Activated naive CD4-positive, alpha-beta T cell treated with anti-CD3 and anti-CD28 coated beads, Interleukin-2, amount 50 U/mL, for 72 hours (primary cell): ENCODE measurements around the gene HLA-A. TPM values are rescaled to one million over a fixed set of nuclear protein-coding genes. Genes with fewer than 3 reads are reported as not detected.
"Not testable (repeated sequence)": the region's sequence is repeated elsewhere in the genome, so short reads cannot be mapped to it uniquely, and the experiment has no call there.

ENCODE experiments used
- ATAC-seq, 2 donors: fragments of 150-1000 bp; cut with Tn5 transposase; 2 replicates each; pipeline ENCODE4 v1.10.0; 2021; ENCODE audit warnings: mild to moderate bottlenecking in 2 of 2, moderate library complexity in 2 of 2
- DNase-seq, 2 donors: peaks; one replicate each; pipeline ENCODE4 v3.0.0; 2021 to 2022; ENCODE audit warnings: low spot score in 2 of 2
- H3K27ac Mint-ChIP-seq, 2 donors: one replicate each; pipeline ENCODE4 v1.8.0; 2022; ENCODE audit warnings: mild to moderate bottlenecking in 2 of 2, mixed read lengths in 2 of 2
- H3K36me3 Mint-ChIP-seq, 2 donors: one replicate each; pipeline ENCODE4 v1.8.0; 2022; ENCODE audit warnings: mixed read lengths in 2 of 2
- H3K9me3 Mint-ChIP-seq, 2 donors: one replicate each; pipeline ENCODE4 v1.8.0; 2022; ENCODE audit warnings: mixed read lengths in 2 of 2
- total RNA-seq, 2 donors: library from RNA; stranded (reverse); gene quantifications; one replicate each; pipeline ENCODE4 v1.2.3, GENCODE V29; 2022

Gene HLA-A
- total RNA-seq, 2 donors from 2014 or later = 1,088 to 2,034 TPM

- Mint-ChIP-seq H3K36me3 (peaks cover 5 to 7% of the 10 kb centered on the region in 2 donors), H3K27ac (no peak overlapping the region), H3K9me3 (no peaks in the 10 kb centered on the region)
- no peak for ATAC-seq
- DNase-seq = no peak
These were observed 25.2 kb downstream of the HLA-A start for GRCh38 chr6:29967379-29968010.

GRCh38 chr6:29968130-29968529 is 25.8 kb downstream of the HLA-A start:
- Mint-ChIP-seq H3K9me3 (no peaks in the 10 kb centered on the region), H3K27ac (no peak overlapping the region), H3K36me3 (peaks cover 5 to 7% of the 10 kb centered on the region in 2 donors)
- ATAC-seq (no peak), DNase-seq (no peak)

GRCh38 chr6:29968905-29969304 is 26.6 kb downstream of the HLA-A start:
- ATAC-seq (no peak), DNase-seq (no peak)
- peaks cover 5 to 7% of the 10 kb centered on the region in 2 donors for H3K36me3 Mint-ChIP-seq
- no peaks in the 10 kb centered on the region for H3K9me3 Mint-ChIP-seq
- no peak overlapping the region for H3K27ac Mint-ChIP-seq

- ATAC-seq (no peak), DNase-seq (no peak)
- Mint-ChIP-seq H3K27ac (no peak overlapping the region), H3K36me3 (peaks cover 5 to 7% of the 10 kb centered on the region in 2 donors), H3K9me3 (no peaks in the 10 kb centered on the region)
These were observed 28.4 kb downstream of the HLA-A start for GRCh38 chr6:29970711-29971110.

GRCh38 chr6:29974901-29975560 is 32.7 kb downstream of the HLA-A start:
- peaks cover 6 to 17% of the 10 kb centered on the region in 2 donors for H3K36me3 Mint-ChIP-seq
- H3K9me3 Mint-ChIP-seq = no peaks in the 10 kb centered on the region
- no peak overlapping the region for H3K27ac Mint-ChIP-seq
- DNase-seq (no peak), ATAC-seq (no peak)

- DNase-seq = no peak
- Mint-ChIP-seq H3K27ac (no peak overlapping the region), H3K9me3 (no peaks in the 10 kb centered on the region), H3K36me3 (peaks cover 6 to 17% of the 10 kb centered on the region in 2 donors)
- ATAC-seq = no peak
These were observed 33.2 kb downstream of the HLA-A start for GRCh38 chr6:29975561-29975907.

- peak overlapping the region; percentile 35 to 52 for H3K27ac Mint-ChIP-seq
- no peak for ATAC-seq
- no peak for DNase-seq
- H3K9me3 Mint-ChIP-seq = no peaks in the 10 kb centered on the region
- peaks cover 6 to 17% of the 10 kb centered on the region in 2 donors for H3K36me3 Mint-ChIP-seq
These were observed 33.9 kb downstream of the HLA-A start for GRCh38 chr6:29976253-29976587.

GRCh38 chr6:29976588-29977424 is 34.5 kb downstream of the HLA-A start:
- ATAC-seq (peak; percentile 78 to 96), DNase-seq (peak; percentile 57 to 61)
- Mint-ChIP-seq H3K36me3 (peaks cover 6 to 17% of the 10 kb centered on the region in 2 donors), H3K9me3 (no peaks in the 10 kb centered on the region), H3K27ac (peak overlapping the region; percentile 35 to 52)

- peaks cover 6 to 17% of the 10 kb centered on the region in 2 donors for H3K36me3 Mint-ChIP-seq
- H3K27ac Mint-ChIP-seq = peak overlapping the region in 1 of 2 donors; percentile 35
- DNase-seq = no peak
- no peaks in the 10 kb centered on the region for H3K9me3 Mint-ChIP-seq
- no peak for ATAC-seq
These were observed 35.0 kb downstream of the HLA-A start for GRCh38 chr6:29977425-29977727.

GRCh38 chr6:29980013-29980412 is 37.7 kb downstream of the HLA-A start:
- peaks cover 6 to 17% of the 10 kb centered on the region in 2 donors for H3K36me3 Mint-ChIP-seq
- not testable (repeated sequence) for ATAC-seq, H3K9me3 Mint-ChIP-seq, DNase-seq, H3K27ac Mint-ChIP-seq

GRCh38 chr6:29980511-29980910 is 38.2 kb downstream of the HLA-A start:
- no peaks in the 10 kb centered on the region for H3K9me3 Mint-ChIP-seq
- DNase-seq = no peak
- H3K27ac Mint-ChIP-seq = no peak overlapping the region
- peaks cover 6 to 12% of the 10 kb centered on the region in 2 donors for H3K36me3 Mint-ChIP-seq
- ATAC-seq = no peak

GRCh38 chr6:29981211-29981812 is 39.0 kb downstream of the HLA-A start:
- no peak for ATAC-seq
- H3K27ac Mint-ChIP-seq = no peak overlapping the region

GRCh38 chr6:29982097-29982496 is 39.8 kb downstream of the HLA-A start:
- ATAC-seq = no peak

More at GRCh38 chr6:29981211-29981812, 39.0 kb downstream of the HLA-A start:
- no peaks in the 10 kb centered on the region for H3K9me3 Mint-ChIP-seq
- H3K36me3 Mint-ChIP-seq = peaks cover 6 to 7% of the 10 kb centered on the region in 2 donors
- DNase-seq = no peak

GRCh38 chr6:29984232-29984631 is 41.9 kb downstream of the HLA-A start:
- ATAC-seq (no peak), DNase-seq (no peak)
- Mint-ChIP-seq H3K36me3 (no peaks in the 10 kb centered on the region), H3K27ac (no peak overlapping the region), H3K9me3 (no peaks in the 10 kb centered on the region)

More at GRCh38 chr6:29982097-29982496, 39.8 kb downstream of the HLA-A start:
- peaks cover 3% of the 10 kb centered on the region in 2 donors for H3K36me3 Mint-ChIP-seq
- H3K9me3 Mint-ChIP-seq = no peaks in the 10 kb centered on the region
- DNase-seq = no peak
- no peak overlapping the region for H3K27ac Mint-ChIP-seq

- H3K27ac Mint-ChIP-seq = no peak overlapping the region
- DNase-seq (no peak), ATAC-seq (no peak)
- no peaks in the 10 kb centered on the region for H3K9me3 Mint-ChIP-seq
- H3K36me3 Mint-ChIP-seq = no peaks in the 10 kb centered on the region
These were observed 42.7 kb downstream of the HLA-A start for GRCh38 chr6:29984992-29985391.

- Mint-ChIP-seq H3K27ac (no peak overlapping the region), H3K36me3 (no peaks in the 10 kb centered on the region), H3K9me3 (no peaks in the 10 kb centered on the region)
- DNase-seq = no peak
- no peak for ATAC-seq
These were observed 43.9 kb downstream of the HLA-A start for GRCh38 chr6:29986179-29986781.

GRCh38 chr6:29989211-29989610 is 46.9 kb downstream of the HLA-A start:
- Mint-ChIP-seq H3K27ac (peak overlapping the region in 1 of 2 donors; percentile 13), H3K36me3 (no peaks in the 10 kb centered on the region), H3K9me3 (no peaks in the 10 kb centered on the region)
- DNase-seq = no peak
- no peak for ATAC-seq
